Coronary artery (tissue), 2 donors: ENCODE measurements around the gene RAB3IP.
"Not testable (repeated sequence)": the region's sequence is repeated elsewhere in the genome, so short reads cannot be mapped to it uniquely, and the experiment has no call there.

Source experiments
- DNase-seq: peaks from one replicate; pipeline ENCODE4 v3.0.0-alpha.2; 2017; ENCODE audit warnings: low spot score
- H3K27ac ChIP-seq, 2 donors: fragments of 200-600 bp; sonication (generic); one replicate each; pipeline ENCODE4 v1.5.1; 2016 to 2019
- H3K4me3 ChIP-seq: fragments of 200-600 bp; sonication (generic); 2 replicates; pipeline ENCODE4 v1.5.1; 2016; ENCODE audit warnings: mild to moderate bottlenecking, moderate library complexity
- TF ChIP-seq, protein P1 (sequence below): fragments of 200-600 bp; sonication (generic); IDR thresholded peaks from one replicate; pipeline ENCODE4 v1.5.1; 2019; ENCODE audit warnings: antibody characterized with exemption

The RAB3IP gene

GRCh38 chr12:69789351-69789750 lies 50.7 kb downstream of the RAB3IP start:
- TF ChIP-seq, protein P1, sequence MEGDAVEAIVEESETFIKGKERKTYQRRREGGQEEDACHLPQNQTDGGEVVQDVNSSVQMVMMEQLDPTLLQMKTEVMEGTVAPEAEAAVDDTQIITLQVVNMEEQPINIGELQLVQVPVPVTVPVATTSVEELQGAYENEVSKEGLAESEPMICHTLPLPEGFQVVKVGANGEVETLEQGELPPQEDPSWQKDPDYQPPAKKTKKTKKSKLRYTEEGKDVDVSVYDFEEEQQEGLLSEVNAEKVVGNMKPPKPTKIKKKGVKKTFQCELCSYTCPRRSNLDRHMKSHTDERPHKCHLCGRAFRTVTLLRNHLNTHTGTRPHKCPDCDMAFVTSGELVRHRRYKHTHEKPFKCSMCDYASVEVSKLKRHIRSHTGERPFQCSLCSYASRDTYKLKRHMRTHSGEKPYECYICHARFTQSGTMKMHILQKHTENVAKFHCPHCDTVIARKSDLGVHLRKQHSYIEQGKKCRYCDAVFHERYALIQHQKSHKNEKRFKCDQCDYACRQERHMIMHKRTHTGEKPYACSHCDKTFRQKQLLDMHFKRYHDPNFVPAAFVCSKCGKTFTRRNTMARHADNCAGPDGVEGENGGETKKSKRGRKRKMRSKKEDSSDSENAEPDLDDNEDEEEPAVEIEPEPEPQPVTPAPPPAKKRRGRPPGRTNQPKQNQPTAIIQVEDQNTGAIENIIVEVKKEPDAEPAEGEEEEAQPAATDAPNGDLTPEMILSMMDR: no peak
- DNase-seq: no peak
- no peak overlapping the region for H3K4me3 ChIP-seq
- no peak overlapping the region for H3K27ac ChIP-seq

DNA sequence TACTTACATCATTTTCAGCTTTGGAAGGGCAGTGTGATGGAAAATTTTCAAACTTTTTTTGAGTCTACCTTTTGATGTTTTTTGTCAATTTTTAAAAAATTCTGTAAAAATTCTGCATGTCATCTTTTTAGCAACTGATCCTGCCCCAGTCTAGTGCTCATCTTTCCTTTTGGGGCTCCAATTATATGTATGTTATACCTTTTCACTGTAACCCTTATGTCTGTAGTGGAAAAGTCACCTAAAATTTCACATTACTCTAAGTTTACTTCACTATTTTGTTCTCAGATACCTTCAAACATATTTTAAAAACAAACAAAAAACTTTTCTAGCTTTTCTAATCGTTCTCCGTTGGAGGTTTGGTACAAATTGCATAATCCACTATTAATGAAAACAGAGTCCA lies 53.9 kb downstream of the RAB3IP start:
- TF ChIP-seq, protein P1: no peak
- DNase-seq: no peak
- H3K4me3 ChIP-seq: no peak overlapping the region
- H3K27ac ChIP-seq: no peak overlapping the region

DNA sequence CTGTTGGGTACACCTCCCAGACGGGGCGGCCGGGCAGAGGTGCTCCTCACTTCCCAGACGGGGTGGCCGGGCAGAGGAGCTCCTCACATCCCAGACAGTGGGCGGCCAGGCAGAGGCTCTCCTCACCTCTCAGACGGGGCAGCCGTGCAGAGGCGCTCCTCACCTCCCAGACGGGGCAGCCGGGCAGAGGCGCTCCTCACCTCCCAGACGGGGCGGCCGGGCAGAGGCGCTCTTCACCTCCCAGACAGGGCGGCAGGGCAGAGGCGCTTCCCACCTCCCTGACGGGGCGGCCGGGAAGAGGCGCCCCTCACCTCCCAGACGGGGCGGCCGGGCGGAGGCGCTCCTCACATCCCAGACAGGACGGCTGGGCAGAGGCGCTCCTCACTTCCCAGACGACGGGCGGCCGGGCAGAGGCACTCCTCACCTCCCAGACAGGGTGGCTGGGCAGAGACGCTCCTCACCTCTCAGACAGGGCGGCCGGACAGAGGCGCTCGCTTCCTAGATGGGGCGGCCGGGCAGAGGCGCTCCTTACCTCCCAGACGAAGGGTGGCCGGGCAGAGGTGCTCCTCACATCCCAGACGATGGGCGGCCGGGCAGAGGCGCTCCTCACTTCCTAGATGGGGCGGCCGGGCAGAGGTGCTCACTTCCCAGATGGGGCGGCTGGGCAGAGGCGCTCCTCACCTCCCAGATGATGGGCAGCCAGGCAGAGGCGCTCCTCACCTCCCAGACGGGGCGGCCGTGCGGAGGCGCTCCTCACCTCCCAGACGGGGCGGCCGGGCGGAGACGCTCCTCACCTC lies 68.6 kb downstream of the RAB3IP start:
- not testable (repeated sequence) for H3K4me3 ChIP-seq, DNase-seq, H3K27ac ChIP-seq

GRCh38 chr12:69810870-69811498 lies 72.3 kb downstream of the RAB3IP start:
- no peak for DNase-seq
- no peak overlapping the region for H3K27ac ChIP-seq

DNA sequence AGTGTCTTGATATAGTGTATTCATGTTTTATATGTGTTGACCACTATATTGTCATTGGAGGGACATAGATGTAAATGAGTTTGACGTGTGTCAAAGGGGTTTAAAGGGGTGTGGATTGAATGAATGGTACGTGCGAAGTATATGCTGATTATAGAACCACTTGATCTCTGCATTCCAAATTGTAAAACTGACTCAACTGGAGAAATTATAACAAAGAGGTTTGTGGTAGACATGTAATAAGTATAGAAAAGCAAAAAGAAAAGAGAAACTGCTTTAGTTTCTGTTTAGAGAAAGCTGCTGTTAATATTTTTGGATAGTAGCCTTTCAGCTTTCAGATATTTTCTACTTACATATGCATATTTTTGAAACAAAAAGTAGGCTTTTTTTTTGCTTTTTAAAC lies 77.4 kb downstream of the RAB3IP start:
- no peak overlapping the region for H3K4me3 ChIP-seq
- H3K27ac ChIP-seq: no peak overlapping the region
- TF ChIP-seq, protein P1: no peak
- no peak for DNase-seq

More at GRCh38 chr12:69810870-69811498, 72.3 kb downstream of the RAB3IP start:
- TF ChIP-seq, protein P1: no peak
- no peak overlapping the region for H3K4me3 ChIP-seq

DNA sequence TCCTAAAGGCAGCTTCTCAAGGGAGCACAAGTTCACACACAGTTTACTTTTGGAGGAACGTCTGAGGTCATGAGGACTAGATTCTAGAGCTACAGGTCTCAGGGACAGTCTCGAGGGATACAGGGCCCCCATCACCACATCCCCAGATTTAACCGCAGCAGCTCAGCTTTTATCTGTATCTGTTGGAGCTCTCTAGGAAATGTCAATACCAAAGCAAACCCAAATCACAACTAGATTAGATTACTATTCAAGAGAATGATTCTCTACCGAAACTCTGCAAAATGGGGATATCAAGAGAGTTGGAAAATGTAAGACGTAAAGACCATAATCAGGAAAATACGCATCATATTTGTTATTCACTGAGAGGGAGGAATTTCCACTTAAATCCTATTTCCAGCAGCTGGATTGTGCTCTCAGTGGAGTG lies 82.4 kb downstream of the RAB3IP start:
- no peak overlapping the region for H3K4me3 ChIP-seq
- no peak for DNase-seq
- H3K27ac ChIP-seq: no peak overlapping the region
- TF ChIP-seq, protein P1: no peak

- Histone ChIP-seq H3K4me3 (no peak overlapping the region), H3K27ac (no peak overlapping the region)
- TF ChIP-seq, protein P1: no peak
- no peak for DNase-seq
Measured at GRCh38 chr12:69821456-69822159, 82.9 kb downstream of the RAB3IP start.
